ENCODE results near the gene NACA2.
"Not testable (repeated sequence)": the region's sequence is repeated elsewhere in the genome, so short reads cannot be mapped to it uniquely, and the experiment has no call there.

Gene NACA2

DNA sequence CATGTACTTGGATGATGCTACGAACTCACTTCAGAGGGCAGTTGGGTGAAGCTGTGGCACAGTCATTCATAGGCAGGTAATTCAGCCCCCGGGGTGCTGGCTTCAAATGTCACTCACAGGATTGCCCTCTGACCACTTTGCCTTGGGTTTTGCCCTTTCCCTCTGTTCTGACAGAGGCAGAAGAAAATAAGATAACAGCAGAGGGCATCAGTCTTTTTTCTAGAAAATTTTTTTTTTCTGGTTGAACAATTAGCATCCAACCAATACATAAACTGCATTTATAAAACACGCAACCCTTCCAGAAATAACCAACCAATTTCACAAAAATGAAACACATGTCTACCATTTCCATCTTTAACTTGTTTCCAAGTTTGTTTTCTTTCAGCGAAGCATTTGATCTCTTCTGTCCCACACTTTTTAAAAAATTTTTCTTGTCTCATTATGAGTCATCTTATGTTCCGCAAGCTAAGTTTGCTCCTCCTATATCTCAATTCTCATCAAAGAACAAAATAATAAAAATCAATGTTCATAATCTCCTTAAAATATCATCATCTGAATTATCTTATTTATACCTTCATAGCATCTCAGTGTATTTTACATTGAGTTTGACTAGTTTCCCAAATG lies 15.6 kb downstream of the NACA2 start:
- no peak for DNase-seq (ENCODE audit: low read depth)

DNA sequence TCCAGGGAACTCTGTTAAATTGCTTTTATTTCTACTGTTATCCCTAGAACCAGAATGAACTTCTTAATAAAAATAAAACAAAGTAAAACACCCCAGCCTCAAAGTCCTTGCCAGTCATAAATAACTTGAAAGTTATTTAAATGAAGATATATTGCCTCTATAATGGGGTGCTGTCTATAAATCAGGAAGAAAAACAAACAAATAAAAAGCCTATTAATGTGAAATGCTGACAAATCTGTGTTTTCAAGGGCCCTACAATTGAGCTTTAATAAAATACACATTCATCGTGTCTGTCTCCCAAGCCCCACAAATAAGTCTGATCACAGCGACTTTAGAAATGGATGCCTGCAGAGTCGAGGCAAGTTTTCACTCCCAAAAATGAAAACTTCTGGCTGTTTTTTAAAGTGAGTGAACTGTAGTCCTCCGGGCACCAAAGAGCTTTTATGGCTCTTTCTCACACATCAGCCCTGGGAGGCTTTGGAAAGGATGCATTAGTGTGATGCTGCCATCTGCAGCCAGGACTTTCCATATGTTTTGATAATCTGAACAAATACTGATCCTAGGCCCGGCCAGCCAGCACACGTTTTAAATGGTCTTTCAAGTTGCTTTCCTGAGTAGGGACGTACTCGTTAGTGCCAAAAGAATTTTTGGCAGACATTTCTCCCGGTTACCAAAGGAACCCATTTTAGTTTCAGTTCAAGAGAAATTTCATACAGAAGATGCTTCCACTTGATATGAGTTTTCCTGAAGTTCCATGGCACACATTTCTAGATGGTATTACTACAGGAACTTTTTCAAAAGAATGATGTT lies 16.3 kb downstream of the NACA2 start:
- DNase-seq (ENCODE audit: low read depth), result no peak

GRCh38 chr17:61572547-61572946 lies 18.5 kb downstream of the NACA2 start:
- not testable (repeated sequence) for DNase-seq (ENCODE audit: low read depth)

DNA sequence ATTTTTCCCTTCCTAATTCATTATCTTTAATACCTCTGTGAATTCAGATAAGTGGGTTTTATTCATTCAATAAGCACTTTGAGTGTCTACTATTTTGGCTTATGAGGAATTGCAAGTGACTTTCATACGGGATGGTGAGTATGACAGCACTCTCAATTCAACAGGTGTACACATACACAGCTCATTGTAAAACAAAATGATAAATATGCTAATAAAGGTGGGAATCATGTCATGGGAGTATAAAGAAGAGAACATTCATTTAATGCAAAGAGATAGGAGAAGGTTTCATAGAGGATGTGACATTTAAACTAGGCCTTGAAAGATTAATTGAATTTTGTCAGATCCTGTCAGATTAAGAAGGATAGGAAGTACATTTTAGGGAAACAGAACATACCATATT lies 19.4 kb downstream of the NACA2 start:
- no peak for DNase-seq (ENCODE audit: low read depth)

DNA sequence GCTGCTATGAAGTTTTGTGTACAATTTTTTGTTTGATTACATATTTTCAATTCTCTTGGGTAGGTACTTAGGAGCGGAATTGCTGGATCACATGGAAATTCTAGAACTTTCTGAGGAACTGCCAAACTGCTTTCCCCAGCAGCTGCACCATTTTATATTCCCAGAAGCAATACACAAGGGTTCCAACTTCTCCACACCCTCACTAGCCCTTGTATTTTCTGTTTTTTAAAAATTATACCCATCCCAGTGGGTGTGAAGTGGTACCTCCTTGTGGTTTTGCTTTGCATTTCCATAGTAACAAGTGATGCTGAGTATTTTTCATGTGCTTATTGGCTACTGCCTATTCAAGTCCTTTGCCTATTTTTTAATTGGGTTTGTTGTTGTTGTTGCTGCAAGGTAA lies 20.9 kb downstream of the NACA2 start:
- DNase-seq (ENCODE audit: low read depth), result no peak

- DNase-seq (ENCODE audit: low read depth), result not testable (repeated sequence)
Observed at GRCh38 chr17:61569525-61569924, 21.5 kb downstream of the NACA2 start.

DNA sequence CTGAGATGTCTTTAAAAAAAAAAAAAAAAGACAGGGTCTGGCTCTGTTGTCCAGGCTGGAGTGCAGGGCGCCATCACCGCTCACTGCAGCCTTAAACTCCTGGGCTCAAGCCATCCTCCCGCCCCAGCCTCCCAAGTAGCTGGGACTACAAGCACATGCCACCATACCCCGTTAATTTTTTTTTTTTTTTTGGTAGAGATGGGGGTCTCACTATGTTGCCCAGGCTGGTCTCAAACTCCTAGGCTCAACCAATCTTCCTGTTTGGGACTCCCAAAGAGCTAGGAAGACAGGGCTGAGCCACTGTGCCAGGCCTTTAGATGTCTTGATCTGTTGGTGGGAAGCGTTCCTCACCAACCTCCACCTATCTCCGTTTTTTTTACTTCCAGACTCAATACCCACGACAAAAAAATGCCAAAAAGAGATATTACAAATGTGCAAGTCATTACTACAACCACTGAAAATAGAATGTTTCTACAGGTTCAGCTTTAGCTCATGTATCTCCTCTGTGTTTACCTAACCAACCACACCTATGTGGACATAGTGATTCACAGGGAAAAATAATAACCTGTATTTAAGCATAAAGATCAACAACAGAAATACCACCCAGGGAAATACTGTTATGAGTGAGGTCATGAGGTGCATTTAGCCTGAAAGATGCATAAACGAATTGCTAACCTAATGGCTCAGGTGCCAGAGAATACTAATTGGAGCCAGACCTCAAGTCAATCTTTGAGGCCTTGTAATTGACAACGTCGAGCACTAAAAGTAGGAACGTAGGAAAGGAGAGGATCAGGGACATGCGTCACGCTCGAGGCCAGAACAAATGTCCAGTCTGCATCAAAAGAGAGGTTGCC lies 22.6 kb downstream of the NACA2 start:
- no peak for DNase-seq (ENCODE audit: low read depth)

DNA sequence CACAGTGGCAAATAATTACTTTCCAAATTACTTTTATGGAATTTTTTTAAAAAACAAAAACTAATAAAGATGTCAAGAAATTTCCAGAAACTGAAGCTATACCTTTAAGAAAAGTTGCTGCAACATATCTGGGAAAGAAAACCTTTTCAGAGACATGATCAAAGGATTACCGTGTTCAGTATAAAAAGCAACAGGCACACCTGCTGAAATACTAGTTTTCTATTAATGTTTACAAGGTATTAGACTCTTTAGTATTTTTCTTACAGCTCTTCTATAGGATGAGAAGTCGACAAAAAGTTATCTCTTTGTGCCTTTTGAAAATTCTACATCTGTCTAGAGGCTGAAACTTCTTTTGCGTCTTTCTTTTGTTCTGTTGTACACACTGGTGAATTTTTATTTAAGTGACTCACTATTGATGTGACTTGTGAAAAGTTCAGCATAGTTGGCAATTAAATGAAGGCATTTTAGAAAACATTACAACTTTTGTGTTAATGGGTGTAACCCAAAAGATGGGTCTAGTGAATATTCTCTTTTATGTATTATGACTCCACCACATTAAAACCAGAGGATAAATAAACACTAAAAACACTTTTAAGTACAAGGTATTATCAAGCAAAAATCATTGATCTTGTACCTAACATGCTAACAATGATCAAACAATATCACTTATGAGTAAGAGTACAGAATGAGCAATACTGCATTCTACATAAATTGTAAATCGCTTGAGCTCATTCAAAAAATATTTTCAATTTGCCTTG lies 23.8 kb downstream of the NACA2 start:
- DNase-seq (ENCODE audit: low read depth), result no peak

- not testable (repeated sequence) for DNase-seq (ENCODE audit: low read depth)
Observed at GRCh38 chr17:61566448-61566847, 24.6 kb downstream of the NACA2 start.

GRCh38 chr17:61565850-61566249 lies 25.2 kb downstream of the NACA2 start:
- not testable (repeated sequence) for DNase-seq (ENCODE audit: low read depth)

DNA sequence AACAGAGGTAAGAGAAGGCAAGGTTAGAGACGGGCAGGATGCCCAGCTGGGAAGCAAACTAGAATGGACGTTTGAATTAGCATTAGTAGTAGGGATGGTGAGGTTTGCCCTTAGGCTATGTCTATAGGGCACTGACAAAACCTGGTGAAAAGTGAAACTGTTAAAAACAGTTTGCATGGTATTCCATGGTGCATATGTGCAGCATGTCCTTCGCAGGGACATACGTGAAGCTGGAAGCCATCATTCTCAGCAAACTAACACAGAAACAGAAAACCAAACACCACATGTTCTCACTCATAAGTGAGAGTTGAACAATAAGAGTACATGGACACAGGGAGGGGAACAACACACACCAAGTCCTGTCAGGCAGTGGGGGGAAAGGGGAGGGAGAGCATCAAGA lies 25.8 kb downstream of the NACA2 start:
- no peak for DNase-seq (ENCODE audit: low read depth)

GRCh38 chr17:61562287-61562686 lies 28.7 kb downstream of the NACA2 start:
- DNase-seq (ENCODE audit: low read depth), result no peak

GRCh38 chr17:61561354-61561753 lies 29.7 kb downstream of the NACA2 start:
- DNase-seq (ENCODE audit: low read depth), result no peak

DNA sequence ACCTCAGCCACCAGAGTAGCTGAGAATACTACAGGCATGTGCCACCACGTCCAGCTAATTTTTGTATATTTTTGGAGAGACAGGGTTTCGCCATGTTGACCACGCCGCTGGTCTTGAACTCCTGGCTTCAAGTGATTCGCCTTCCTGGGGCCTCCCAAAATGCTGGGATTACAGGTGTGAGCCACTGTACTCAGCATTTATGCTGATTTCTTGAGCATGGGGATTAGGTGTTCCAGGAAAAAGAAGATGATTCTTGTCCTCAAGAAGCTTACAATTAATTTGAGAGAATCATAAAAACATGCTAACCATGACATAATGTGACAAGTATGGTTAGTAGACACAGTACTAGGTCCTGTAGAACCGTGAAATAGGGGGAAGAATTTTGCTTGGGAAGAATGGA lies 30.9 kb downstream of the NACA2 start:
- no peak for DNase-seq (ENCODE audit: low read depth)

GRCh38 chr17:61556224-61557188 lies 34.5 kb downstream of the NACA2 start:
- no peak for DNase-seq (ENCODE audit: low read depth)

- no peak for DNase-seq (ENCODE audit: low read depth)
Observed at GRCh38 chr17:61555127-61555566, 35.9 kb downstream of the NACA2 start.

DNA sequence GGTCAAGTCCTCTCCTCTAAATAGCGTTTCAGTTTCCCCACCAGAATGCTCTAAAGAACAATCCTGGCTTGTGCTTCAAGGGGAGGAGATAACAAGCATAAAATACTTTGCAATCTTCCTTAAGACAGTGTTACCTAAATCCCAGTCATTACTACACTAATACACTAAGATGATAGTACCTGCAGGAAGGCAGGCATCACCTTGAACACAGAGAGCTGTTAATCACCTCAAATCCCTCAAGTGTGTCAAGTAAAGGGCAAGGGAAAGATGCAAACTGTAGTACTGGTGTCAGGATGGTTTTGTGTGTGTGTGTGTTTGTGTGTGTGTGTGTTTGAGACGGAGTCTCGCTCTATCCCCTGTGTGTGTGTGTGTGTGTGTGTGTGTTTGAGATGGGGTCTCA lies 36.8 kb downstream of the NACA2 start:
- no peak for DNase-seq (ENCODE audit: low read depth)

DNA sequence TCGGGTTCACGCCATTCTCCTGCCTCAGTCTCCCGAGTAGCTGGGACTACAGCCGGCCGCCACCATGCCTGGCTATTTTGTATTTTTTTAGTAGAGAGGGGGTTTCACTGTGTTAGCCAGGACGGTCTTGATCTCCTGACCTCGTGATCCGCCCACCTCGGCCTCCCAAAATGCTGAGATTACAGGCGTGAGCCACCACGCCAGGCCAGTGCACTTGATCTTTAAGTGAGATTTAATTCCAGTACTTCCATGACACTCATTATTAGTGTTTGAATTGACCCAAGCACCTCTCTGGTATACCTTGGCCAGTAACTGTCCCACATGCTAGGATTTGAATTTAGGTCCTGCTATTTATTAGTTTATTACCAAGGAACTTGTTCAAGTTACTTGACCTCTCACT lies 38.5 kb downstream of the NACA2 start:
- not testable (repeated sequence) for DNase-seq (ENCODE audit: low read depth)

DNA sequence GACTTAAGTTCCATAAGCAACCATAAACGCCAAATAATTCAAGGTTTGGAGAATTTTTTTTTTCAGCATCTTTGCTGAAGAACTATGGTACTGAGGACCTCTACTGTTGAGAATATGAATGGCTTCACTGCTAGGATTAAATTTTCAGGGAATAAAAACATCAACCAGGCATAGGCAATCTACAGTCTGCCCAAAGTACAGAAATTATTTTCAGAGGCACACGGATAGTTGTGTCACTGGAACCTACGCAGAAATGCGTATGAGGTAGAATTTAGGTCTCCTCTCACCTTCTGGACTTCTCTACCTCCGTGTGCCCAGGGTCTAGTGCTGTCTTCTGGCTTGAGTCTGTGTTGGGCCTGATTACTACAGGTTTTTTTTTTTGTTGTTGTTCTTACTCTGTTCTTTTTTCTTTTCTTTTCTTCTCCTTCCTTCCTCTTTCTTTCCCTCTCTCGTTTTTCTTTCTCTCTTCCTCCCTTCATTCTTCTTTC lies 39.7 kb downstream of the NACA2 start:
- DNase-seq (ENCODE audit: low read depth), result no peak

DNA sequence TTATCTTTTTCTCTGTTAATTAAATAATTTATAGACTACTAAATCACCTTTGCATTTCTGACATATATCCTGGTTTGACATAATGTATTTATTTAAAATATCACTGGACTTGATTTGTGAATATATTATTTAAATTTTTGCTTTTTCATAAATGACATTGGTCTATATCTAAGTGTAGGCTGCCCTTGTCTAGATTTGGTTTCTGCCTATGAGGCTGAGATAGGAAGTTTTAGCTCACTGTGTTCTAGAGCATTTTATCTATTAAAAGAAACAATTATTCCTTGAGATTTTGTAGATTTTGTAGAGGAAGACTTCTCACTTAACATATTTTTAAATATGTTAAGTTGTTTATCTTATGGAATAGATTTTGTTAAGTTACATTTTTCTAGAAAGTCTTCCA lies 43.9 kb downstream of the NACA2 start:
- no peak for DNase-seq (ENCODE audit: low read depth)
